ENCODE results near the gene DDX31.

Gene DDX31

GRCh38 chr9:132584601-132585560 lies 84.9 kb downstream of the DDX31 start:
- ChIA-PET POLR2A (no interaction called here), CTCF (no interaction called here)
- TF ChIP-seq ELF4 (IDR thresholded peaks at IDR 0.05) (no peak), FOXA1 (IDR thresholded peaks at IDR 0.05) (no peak), ZNF384 (IDR thresholded peaks at IDR 0.05) (no peak), L3MBTL2 (conservative IDR thresholded peaks at IDR 0.05) (no peak), PKNOX1 (IDR thresholded peaks at IDR 0.05) (no peak), NFRKB (IDR thresholded peaks at IDR 0.05) (no peak), HDGF (IDR thresholded peaks at IDR 0.05; ENCODE audit: borderline replicate concordance) (no peak), SP1 (IDR thresholded peaks at IDR 0.05) (no peak), ARNT (IDR thresholded peaks at IDR 0.05) (no peak), LEF1 (IDR thresholded peaks at IDR 0.05; ENCODE audit: borderline replicate concordance) (no peak), FOXK2 (IDR thresholded peaks at IDR 0.05) (no peak), CTBP1 (IDR thresholded peaks at IDR 0.05; ENCODE audit: borderline replicate concordance) (no peak)

GRCh38 chr9:132583584-132584304 lies 86.0 kb downstream of the DDX31 start:
- CTCF ChIA-PET = no interaction called here
- TF ChIP-seq BHLHE40 (IDR thresholded peaks at IDR 0.05; ENCODE audit: borderline replicate concordance) (no peak), NFRKB (IDR thresholded peaks at IDR 0.05) (no peak), TARDBP (IDR thresholded peaks at IDR 0.05) (no peak)
- POLR2A ChIA-PET = no interaction called here
- DNase-seq (ENCODE audit: extremely low spot score) = no peak

More at GRCh38 chr9:132584601-132585560, 84.9 kb downstream of the DDX31 start:
- no peak for DNase-seq (ENCODE audit: extremely low spot score)

- no peak for DNase-seq (ENCODE audit: extremely low spot score)
- ChIA-PET CTCF (no interaction called here), POLR2A (no interaction called here)
- no peak for TF ChIP-seq FOXK2 (IDR thresholded peaks at IDR 0.05)
- TF ChIP-seq SP1 (IDR thresholded peaks at IDR 0.05) = no peak
- no peak for TF ChIP-seq LEF1 (IDR thresholded peaks at IDR 0.05; ENCODE audit: borderline replicate concordance)
- no peak for TF ChIP-seq BHLHE40 (IDR thresholded peaks at IDR 0.05; ENCODE audit: borderline replicate concordance)
- TF ChIP-seq ELF4 (IDR thresholded peaks at IDR 0.05) = no peak
- TF ChIP-seq FOXA1 (IDR thresholded peaks at IDR 0.05) = no peak
- no peak for TF ChIP-seq CTBP1 (IDR thresholded peaks at IDR 0.05; ENCODE audit: borderline replicate concordance)
- TF ChIP-seq PKNOX1 (IDR thresholded peaks at IDR 0.05) = no peak
- TF ChIP-seq NFRKB (IDR thresholded peaks at IDR 0.05) = no peak
- no peak for TF ChIP-seq L3MBTL2 (conservative IDR thresholded peaks at IDR 0.05)
- TF ChIP-seq TARDBP (IDR thresholded peaks at IDR 0.05) = no peak
- no peak for TF ChIP-seq ARNT (IDR thresholded peaks at IDR 0.05)
- TF ChIP-seq ZNF384 (IDR thresholded peaks at IDR 0.05) = no peak
- TF ChIP-seq SUZ12 (IDR thresholded peaks at IDR 0.05) = no peak
- no peak for TF ChIP-seq FOXM1 (IDR thresholded peaks at IDR 0.05; ENCODE audit: borderline replicate concordance)
- TF ChIP-seq HDGF (IDR thresholded peaks at IDR 0.05; ENCODE audit: borderline replicate concordance) = no peak
These were observed 86.8 kb downstream of the DDX31 start for GRCh38 chr9:132582786-132583583.

GRCh38 chr9:132582276-132582785 lies 87.5 kb downstream of the DDX31 start, which contains the start of gene BARHL1:
Gene BARHL1, plus strand, starts transcription at chr9:132582606. Its CDS starts 192 bp downstream, at chr9:132582798.
- TF ChIP-seq ZNF384 (IDR thresholded peaks at IDR 0.05) (no peak), ELF4 (IDR thresholded peaks at IDR 0.05) (no peak), FOXK2 (IDR thresholded peaks at IDR 0.05) (no peak), SUZ12 (IDR thresholded peaks at IDR 0.05) (no peak), SP1 (IDR thresholded peaks at IDR 0.05) (no peak), TARDBP (IDR thresholded peaks at IDR 0.05) (no peak), CTBP1 (IDR thresholded peaks at IDR 0.05; ENCODE audit: borderline replicate concordance) (no peak), L3MBTL2 (conservative IDR thresholded peaks at IDR 0.05) (no peak), PKNOX1 (IDR thresholded peaks at IDR 0.05) (no peak)
- CTCF ChIA-PET = no interaction called here
- no peak for DNase-seq (ENCODE audit: extremely low spot score)
- POLR2A ChIA-PET = no interaction called here

- ChIA-PET POLR2A (no interaction called here), CTCF (no interaction called here)
- no peak for DNase-seq (ENCODE audit: extremely low spot score)
- TF ChIP-seq PKNOX1 (IDR thresholded peaks at IDR 0.05) (no peak), SUZ12 (IDR thresholded peaks at IDR 0.05) (no peak), FOXK2 (IDR thresholded peaks at IDR 0.05) (no peak), CTBP1 (IDR thresholded peaks at IDR 0.05; ENCODE audit: borderline replicate concordance) (no peak), BHLHE40 (IDR thresholded peaks at IDR 0.05; ENCODE audit: borderline replicate concordance) (no peak), TARDBP (IDR thresholded peaks at IDR 0.05) (no peak), L3MBTL2 (conservative IDR thresholded peaks at IDR 0.05) (no peak), FOXA1 (IDR thresholded peaks at IDR 0.05) (no peak), ZNF384 (IDR thresholded peaks at IDR 0.05) (no peak)
These were observed 90.4 kb downstream of the DDX31 start for GRCh38 chr9:132579427-132579798.

Measured in HEK293T (cell line).